ENCODE results near the gene SYTL3.
A peak's percentile ranks its signal among the peaks of the same experiment; 100 is the strongest.
"Not testable (repeated sequence)": the region's sequence is repeated elsewhere in the genome, so short reads cannot be mapped to it uniquely, and the experiment has no call there.

The SYTL3 gene

GRCh38 chr6:158642097-158642601 lies 7.7 kb upstream of the SYTL3 start:
- peak; percentile 94 for DNase-seq

GRCh38 chr6:158643836-158644230 lies 6.0 kb upstream of the SYTL3 start:
- no peak for DNase-seq

- DNase-seq = peak; percentile 90
Observed at GRCh38 chr6:158644231-158645063, 5.4 kb upstream of the SYTL3 start, which contains the start of gene DYNLT1. Gene DYNLT1, minus strand, starts transcription at chr6:158644743. Its CDS starts 35 bp downstream, at chr6:158644708.

GRCh38 chr6:158645064-158646022 lies 4.5 kb upstream of the SYTL3 start:
- no peak for DNase-seq

GRCh38 chr6:158646023-158646910 lies 3.6 kb upstream of the SYTL3 start:
- DNase-seq = peak; percentile 42

- no peak for DNase-seq
Observed at GRCh38 chr6:158647501-158647900, 2.4 kb upstream of the SYTL3 start.

- peak; percentile 93 for DNase-seq
Observed at GRCh38 chr6:158648682-158649131, 1.1 kb upstream of the SYTL3 start.

- not testable (repeated sequence) for DNase-seq
Observed at GRCh38 chr6:158651981-158652737, 2.3 kb downstream of the SYTL3 start.

GRCh38 chr6:158653577-158654354 lies 3.9 kb downstream of the SYTL3 start:
- DNase-seq = no peak

- no peak for DNase-seq
Observed at GRCh38 chr6:158654498-158654897, 4.6 kb downstream of the SYTL3 start.

GRCh38 chr6:158654960-158655489 lies 5.2 kb downstream of the SYTL3 start:
- no peak for DNase-seq

- no peak for DNase-seq
Observed at GRCh38 chr6:158655569-158656450, 6.0 kb downstream of the SYTL3 start.

- not testable (repeated sequence) for DNase-seq
Observed at GRCh38 chr6:158656986-158657385, 7.1 kb downstream of the SYTL3 start.

- DNase-seq = no peak
Observed at GRCh38 chr6:158660333-158660754, 10.5 kb downstream of the SYTL3 start.

GRCh38 chr6:158661156-158661685 lies 11.4 kb downstream of the SYTL3 start:
- DNase-seq = no peak

GRCh38 chr6:158662607-158662953 lies 12.7 kb downstream of the SYTL3 start:
- DNase-seq = no peak

- DNase-seq = no peak
Observed at GRCh38 chr6:158662954-158663624, 13.2 kb downstream of the SYTL3 start.

- no peak for DNase-seq
Observed at GRCh38 chr6:158663625-158664165, 13.8 kb downstream of the SYTL3 start.

Measured in NCI-H226 (cell line).